Stimulated activated naive B cell treated with anti-CD40 and anti-IgM and Interleukin-4, amounts not matched to agents 10 μg/mL and 1 μg/mL and 100 μg/mL, for 72 hours (primary cell): ENCODE results near the gene TMA16.
"Not testable (repeated sequence)": the region's sequence is repeated elsewhere in the genome, so short reads cannot be mapped to it uniquely, and the experiment has no call there.

Experiments used
- ATAC-seq, 2 donors: fragments of 150-1000 bp; cut with Tn5 transposase; replicated peaks; 2 replicates each; pipeline ENCODE4 v1.10.0; 2021; ENCODE audit warnings: moderate library complexity in 1 of 2
- DNase-seq: peaks from one replicate; pipeline ENCODE4 v3.0.0; 2021
- H3K27ac Mint-ChIP-seq: one replicate; pipeline ENCODE4 v1.8.0; 2022; ENCODE audit warnings: mild to moderate bottlenecking, mixed read lengths
- H3K27me3 Mint-ChIP-seq, 2 donors: one replicate each; pipeline ENCODE4 v1.8.0; 2022; ENCODE audit warnings: mixed read lengths in 2 of 2
- H3K36me3 Mint-ChIP-seq, 2 donors: one replicate each; pipeline ENCODE4 v1.8.0; 2022; ENCODE audit warnings: mixed read lengths in 2 of 2, mild to moderate bottlenecking in 1 of 2
- H3K4me1 Mint-ChIP-seq, 2 donors: one replicate each; pipeline ENCODE4 v1.8.0; 2022; ENCODE audit warnings: mixed read lengths in 2 of 2, mild to moderate bottlenecking in 1 of 2
- H3K4me3 Mint-ChIP-seq, 2 donors: one replicate each; pipeline ENCODE4 v1.8.0; 2022; ENCODE audit warnings: mild to moderate bottlenecking in 2 of 2, mixed read lengths in 2 of 2, moderate library complexity in 1 of 2
- H3K9me3 Mint-ChIP-seq, 2 donors: one replicate each; pipeline ENCODE4 v1.8.0; 2022; ENCODE audit warnings: mixed read lengths in 2 of 2, mild to moderate bottlenecking in 1 of 2

The TMA16 gene

GRCh38 chr4:163494360-163495241 is at the start of gene TMA16:
Gene TMA16, plus strand, starts transcription at chr4:163494690. Its CDS starts 112 bp downstream, at chr4:163494802.
- ATAC-seq (peak; percentile 81 to 82), DNase-seq (peak; percentile 89)
- Mint-ChIP-seq H3K36me3 (peaks cover 20 to 26% of the 10 kb centered on the region in 2 donors), H3K27me3 (no peaks in the 10 kb centered on the region), H3K4me3 (peak within 1 kb of the TSS; percentile 93 to 97), H3K27ac (peak within 1 kb of the TSS; percentile 100), H3K9me3 (no peaks in the 10 kb centered on the region), H3K4me1 (peaks cover 18 to 35% of the 10 kb centered on the region in 2 donors)

- not testable (repeated sequence) for H3K4me3 Mint-ChIP-seq, ATAC-seq, H3K4me1 Mint-ChIP-seq, H3K36me3 Mint-ChIP-seq, H3K9me3 Mint-ChIP-seq, DNase-seq, H3K27ac Mint-ChIP-seq
- H3K27me3 Mint-ChIP-seq: peaks cover 4 to 11% of the 10 kb centered on the region in 2 donors
Measured at GRCh38 chr4:163447023-163447422, 47.5 kb upstream of the TMA16 start.

GRCh38 chr4:163447481-163447880 is 47.0 kb upstream of the TMA16 start:
- ATAC-seq (no peak), DNase-seq (no peak)
- Mint-ChIP-seq H3K4me1 (no peaks in the 10 kb centered on the region), H3K9me3 (no peaks in the 10 kb centered on the region), H3K36me3 (no peaks in the 10 kb centered on the region), H3K27me3 (peaks cover 1 to 8% of the 10 kb centered on the region in 2 donors), H3K27ac (no peak overlapping the region), H3K4me3 (no peak overlapping the region)

GRCh38 chr4:163448540-163449203 is 45.8 kb upstream of the TMA16 start:
- no peaks in the 10 kb centered on the region for H3K4me1 Mint-ChIP-seq
- H3K27me3 Mint-ChIP-seq: no peaks in the 10 kb centered on the region
- no peak overlapping the region for H3K27ac Mint-ChIP-seq
- ATAC-seq (no peak), DNase-seq (no peak)
- no peak overlapping the region for H3K4me3 Mint-ChIP-seq
- no peaks in the 10 kb centered on the region for H3K36me3 Mint-ChIP-seq
- no peaks in the 10 kb centered on the region for H3K9me3 Mint-ChIP-seq

DNA sequence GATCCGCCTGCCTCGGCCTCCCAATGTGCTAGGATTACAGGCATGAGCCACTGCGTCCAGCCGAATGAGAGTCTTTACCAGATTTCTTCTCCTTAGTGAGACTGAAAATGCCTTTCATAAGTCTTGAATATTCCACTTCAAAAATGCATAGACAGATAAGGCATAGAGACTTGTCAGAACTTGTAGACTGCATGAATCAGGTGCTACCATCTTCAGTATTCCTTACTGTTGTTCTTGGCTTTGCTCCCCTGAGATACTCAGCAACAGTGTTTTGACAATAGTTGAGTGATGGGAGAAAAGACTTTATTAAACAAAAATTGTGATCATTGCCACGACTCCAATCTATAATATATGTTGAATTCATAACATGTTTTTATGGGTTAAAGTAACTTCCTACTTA is 31.9 kb upstream of the TMA16 start:
- H3K4me1 Mint-ChIP-seq: no peaks in the 10 kb centered on the region
- peaks cover 10 to 17% of the 10 kb centered on the region in 2 donors for H3K27me3 Mint-ChIP-seq
- no peak overlapping the region for H3K27ac Mint-ChIP-seq
- H3K9me3 Mint-ChIP-seq: no peaks in the 10 kb centered on the region
- DNase-seq (no peak), ATAC-seq (no peak)
- H3K36me3 Mint-ChIP-seq: no peaks in the 10 kb centered on the region
- H3K4me3 Mint-ChIP-seq: no peak overlapping the region

GRCh38 chr4:163467082-163467770 is 27.3 kb upstream of the TMA16 start:
- Mint-ChIP-seq H3K36me3 (no peaks in the 10 kb centered on the region), H3K9me3 (no peaks in the 10 kb centered on the region)
- no peak for ATAC-seq

DNA sequence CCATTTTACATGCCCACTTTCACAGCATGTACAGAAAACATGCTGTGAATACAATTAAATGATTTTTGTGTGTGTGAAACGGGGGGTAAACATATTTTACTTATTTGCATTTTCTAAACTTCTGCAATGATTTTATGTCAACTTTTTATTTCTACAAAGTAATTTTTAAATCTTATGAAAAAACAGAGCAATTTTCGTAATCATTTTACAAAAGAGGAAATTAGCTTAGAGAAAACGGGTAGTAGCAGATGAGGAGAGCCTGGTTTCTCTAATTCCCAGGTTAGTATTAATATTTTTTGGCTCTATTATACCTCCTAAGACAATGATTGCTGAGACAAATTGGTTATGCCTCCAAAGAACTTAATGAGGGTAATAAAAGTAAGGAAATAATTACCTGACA is 24.1 kb upstream of the TMA16 start:
- Mint-ChIP-seq H3K27ac (no peak overlapping the region), H3K27me3 (peaks cover 4 to 7% of the 10 kb centered on the region in 2 donors), H3K4me1 (no peaks in the 10 kb centered on the region), H3K36me3 (no peaks in the 10 kb centered on the region), H3K4me3 (no peak overlapping the region), H3K9me3 (no peaks in the 10 kb centered on the region)
- no peak for ATAC-seq
- no peak for DNase-seq

More at GRCh38 chr4:163467082-163467770, 27.3 kb upstream of the TMA16 start:
- Mint-ChIP-seq H3K4me3 (no peak overlapping the region), H3K27ac (no peak overlapping the region), H3K4me1 (no peaks in the 10 kb centered on the region), H3K27me3 (peaks cover 12 to 13% of the 10 kb centered on the region in 2 donors)
- DNase-seq: no peak

GRCh38 chr4:163473130-163473529 is 21.4 kb upstream of the TMA16 start:
- Mint-ChIP-seq H3K27ac (no peak overlapping the region), H3K4me1 (no peaks in the 10 kb centered on the region), H3K27me3 (peaks cover 3% of the 10 kb centered on the region in 2 donors), H3K36me3 (no peaks in the 10 kb centered on the region), H3K9me3 (no peaks in the 10 kb centered on the region), H3K4me3 (no peak overlapping the region)
- no peak for ATAC-seq
- DNase-seq: no peak

- H3K27ac Mint-ChIP-seq: no peak within 1 kb of the TSS
- H3K27me3 Mint-ChIP-seq: no peaks in the 10 kb centered on the region
- no peak within 1 kb of the TSS for H3K4me3 Mint-ChIP-seq
Measured at GRCh38 chr4:163473576-163473975, 20.9 kb upstream of the TMA16 start, which contains the start of gene TKTL2. Gene TKTL2, minus strand, starts transcription at chr4:163473754. Its CDS starts 20 bp downstream, at chr4:163473734.

DNA sequence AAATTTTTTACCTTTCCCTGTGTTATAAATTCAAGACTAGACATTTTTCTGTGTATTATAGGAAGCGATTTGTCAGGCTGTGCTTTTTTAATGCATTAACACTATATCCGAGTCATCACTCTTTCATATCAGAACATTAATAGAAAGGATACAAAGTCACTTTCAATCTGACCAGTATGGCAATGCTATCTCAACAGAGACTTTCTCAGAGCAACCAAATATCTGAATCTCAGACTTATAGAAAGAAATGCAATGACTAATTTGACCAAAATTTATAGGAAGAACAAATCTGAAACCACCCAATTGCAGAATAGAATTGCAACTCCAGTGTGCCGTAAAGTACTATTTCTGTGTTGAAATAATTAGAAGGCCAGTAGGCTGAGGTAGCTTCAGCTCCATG is 20.5 kb upstream of the TMA16 start:
- no peak for ATAC-seq
- no peak for DNase-seq
- H3K36me3 Mint-ChIP-seq: no peaks in the 10 kb centered on the region
- no peak overlapping the region for H3K27ac Mint-ChIP-seq
- no peak overlapping the region for H3K4me3 Mint-ChIP-seq
- no peaks in the 10 kb centered on the region for H3K27me3 Mint-ChIP-seq
- H3K4me1 Mint-ChIP-seq: no peaks in the 10 kb centered on the region
- no peaks in the 10 kb centered on the region for H3K9me3 Mint-ChIP-seq

More at GRCh38 chr4:163473576-163473975, 20.9 kb upstream of the TMA16 start, which contains the start of gene TKTL2:
- no peaks in the 10 kb centered on the region for H3K9me3 Mint-ChIP-seq
- no peaks in the 10 kb centered on the region for H3K36me3 Mint-ChIP-seq
- H3K4me1 Mint-ChIP-seq: no peaks in the 10 kb centered on the region
- ATAC-seq: no peak
- no peak for DNase-seq

DNA sequence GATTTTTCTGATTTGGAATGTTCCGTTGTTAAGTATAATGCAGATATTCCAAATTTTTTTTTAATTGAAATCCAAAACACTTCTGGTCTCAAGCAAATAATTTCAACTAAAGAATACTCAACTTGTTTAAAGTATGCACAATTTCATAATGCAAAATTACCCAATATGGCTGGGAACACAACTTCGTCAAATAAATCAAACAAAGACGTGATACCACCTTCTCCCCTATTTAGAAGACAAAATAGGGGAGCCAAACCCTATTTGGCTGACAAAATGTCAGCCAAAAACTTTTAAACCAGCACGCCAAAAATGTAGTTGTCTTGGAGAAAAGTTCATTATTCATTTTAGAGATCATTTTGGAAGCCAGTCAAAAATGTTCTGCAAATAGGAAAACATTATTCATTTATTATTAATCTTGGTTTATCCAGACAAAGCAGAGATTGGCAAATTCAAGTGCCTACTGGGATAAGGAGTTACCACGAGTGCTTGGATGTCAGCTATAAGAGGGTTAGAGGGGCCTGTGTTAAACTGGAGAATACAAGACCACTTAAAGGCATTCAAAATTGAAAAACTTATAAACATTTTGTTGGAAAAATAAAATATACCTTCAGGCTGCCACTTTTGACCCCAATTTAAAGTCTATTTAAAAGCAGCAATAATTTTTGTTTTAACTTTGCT is 17.6 kb upstream of the TMA16 start:
- Mint-ChIP-seq H3K9me3 (no peaks in the 10 kb centered on the region), H3K27me3 (no peaks in the 10 kb centered on the region), H3K27ac (no peak overlapping the region), H3K4me1 (peaks cover 0 to 6% of the 10 kb centered on the region in 2 donors), H3K4me3 (no peak overlapping the region), H3K36me3 (no peaks in the 10 kb centered on the region)
- no peak for DNase-seq
- ATAC-seq: no peak

GRCh38 chr4:163482190-163482589 is 12.3 kb upstream of the TMA16 start:
- DNase-seq (no peak), ATAC-seq (peak; percentile 81 to 85)
- Mint-ChIP-seq H3K27me3 (no peaks in the 10 kb centered on the region), H3K27ac (no peak overlapping the region), H3K4me1 (peaks cover 4 to 6% of the 10 kb centered on the region in 2 donors), H3K4me3 (no peak overlapping the region), H3K9me3 (no peaks in the 10 kb centered on the region), H3K36me3 (no peaks in the 10 kb centered on the region)

GRCh38 chr4:163484906-163485305 is 9.6 kb upstream of the TMA16 start:
- Mint-ChIP-seq H3K27ac (no peak overlapping the region), H3K36me3 (no peaks in the 10 kb centered on the region), H3K9me3 (peaks cover 0 to 2% of the 10 kb centered on the region in 2 donors), H3K27me3 (no peaks in the 10 kb centered on the region), H3K4me3 (no peak overlapping the region), H3K4me1 (peaks cover 8 to 16% of the 10 kb centered on the region in 2 donors)
- DNase-seq: peak; percentile 40
- peak; percentile 64 to 67 for ATAC-seq

- Mint-ChIP-seq H3K4me3 (no peak overlapping the region), H3K27me3 (no peaks in the 10 kb centered on the region), H3K4me1 (peaks cover 8 to 16% of the 10 kb centered on the region in 2 donors), H3K27ac (no peak overlapping the region), H3K36me3 (no peaks in the 10 kb centered on the region), H3K9me3 (peaks cover 0 to 2% of the 10 kb centered on the region in 2 donors)
- DNase-seq (no peak), ATAC-seq (no peak)
Measured at GRCh38 chr4:163485589-163485988, 8.9 kb upstream of the TMA16 start.
